CD4-positive, alpha-beta T cell treated with Interleukin-15 for 1 hour (primary cell): ENCODE data around the gene FGD4.

Experiments
- DNase-seq: peaks from one replicate; pipeline ENCODE4 v3.0.0-alpha.2; 2020

FGD4 gene

DNA sequence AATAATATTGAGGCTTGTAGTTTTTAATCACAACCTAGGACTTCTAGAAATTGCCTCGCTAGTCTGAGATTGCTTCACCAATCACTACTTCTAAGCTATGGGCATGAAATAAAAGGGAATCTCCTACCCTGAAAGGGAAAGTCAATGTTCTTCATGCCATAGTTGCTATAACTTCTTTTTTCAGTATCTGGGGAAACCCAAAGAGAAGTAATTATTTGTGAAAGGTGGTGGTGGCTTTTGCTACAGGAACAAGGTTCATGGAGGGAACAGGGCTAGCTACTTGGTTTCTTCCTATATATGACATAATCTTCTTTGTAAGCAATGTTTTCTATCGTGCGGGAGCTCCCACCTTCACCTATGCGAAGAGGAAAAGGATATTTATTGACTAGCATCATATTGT, 218.2 kb downstream of the FGD4 start:
- DNase-seq, result no peak

DNA sequence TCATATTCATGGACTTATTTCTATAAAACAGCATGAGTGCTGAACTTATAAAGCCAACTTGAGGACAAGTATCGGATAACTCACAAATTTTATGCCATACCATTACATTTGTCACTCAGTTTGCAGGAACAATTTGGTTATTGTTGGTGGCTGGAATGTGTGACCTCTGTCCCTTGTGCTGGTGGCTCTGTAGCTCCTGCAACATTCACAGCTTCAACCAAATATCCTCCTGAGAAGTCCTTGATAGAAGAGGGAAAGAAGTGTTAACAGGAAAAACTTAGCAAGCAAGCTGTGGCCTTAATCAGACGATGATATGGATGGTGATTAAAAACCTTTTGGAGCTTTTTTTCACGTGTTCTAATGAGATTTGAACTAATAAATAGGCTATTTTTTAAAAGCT, 218.8 kb downstream of the FGD4 start:
- no peak for DNase-seq

DNA sequence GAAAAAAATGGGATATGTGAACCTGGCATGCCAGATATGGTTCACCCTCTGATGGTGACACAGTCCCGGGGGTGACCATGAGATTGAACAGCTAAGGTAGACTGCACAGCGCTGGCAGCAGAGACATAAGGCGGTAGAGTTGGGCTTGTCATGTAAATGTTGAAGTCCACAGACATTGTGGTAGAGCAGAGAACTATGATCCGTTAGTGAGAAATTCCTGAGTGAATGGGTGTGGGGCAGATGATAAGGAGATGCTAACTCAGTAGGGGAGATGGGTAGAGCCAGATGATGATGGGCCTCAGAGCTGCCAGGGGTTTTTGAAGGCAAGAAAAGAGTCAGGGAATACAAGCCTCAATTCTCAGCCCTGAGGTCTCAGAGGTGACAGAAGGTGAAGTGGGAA, 228.6 kb downstream of the FGD4 start:
- no peak for DNase-seq

DNA sequence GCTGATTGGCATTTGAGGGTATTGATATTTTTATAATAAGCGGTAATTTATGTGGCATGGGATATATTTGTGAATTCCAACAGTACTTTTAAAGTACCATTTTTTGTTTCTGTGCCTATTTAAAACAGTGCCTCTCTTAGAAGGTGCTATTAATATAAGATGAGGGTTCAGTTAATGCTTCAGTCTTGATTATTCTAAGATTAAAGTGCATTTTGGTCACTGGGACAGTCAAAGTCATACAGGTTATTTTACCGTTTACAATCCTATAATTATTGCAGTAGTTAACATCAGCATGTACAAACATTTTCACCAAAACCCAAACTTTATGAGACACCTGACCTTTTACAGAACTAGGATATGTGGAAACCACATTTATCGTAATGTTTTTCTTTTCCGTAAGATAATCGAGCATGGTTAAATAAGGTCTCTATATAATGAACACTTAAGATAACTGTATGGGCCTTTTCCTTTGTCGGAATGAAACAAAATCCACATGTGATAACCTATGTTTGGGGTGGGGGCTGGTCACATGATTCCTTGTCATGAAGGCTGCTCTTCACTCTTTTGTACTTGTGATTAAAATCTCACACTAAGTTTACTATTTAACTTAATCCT, 242.0 kb downstream of the FGD4 start:
- DNase-seq, result no peak

DNA sequence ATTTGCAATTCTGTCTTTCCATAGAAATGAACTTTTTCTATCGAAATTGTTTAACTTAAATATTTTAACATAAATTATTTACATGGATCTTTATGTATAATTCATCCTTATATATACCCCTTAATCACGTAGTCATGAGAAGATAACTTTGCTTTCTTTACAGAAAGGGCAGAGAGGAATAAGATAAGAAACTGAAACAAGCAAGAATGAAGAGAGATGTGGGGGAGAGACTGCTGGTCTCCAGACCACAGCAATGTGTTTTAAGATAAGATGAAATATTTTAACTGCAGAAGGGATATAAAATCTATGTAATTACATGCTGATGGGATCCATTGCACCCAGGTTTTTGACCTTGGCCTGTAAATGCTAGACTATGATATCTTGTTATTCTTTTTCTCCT, 245.1 kb downstream of the FGD4 start:
- no peak for DNase-seq

DNA sequence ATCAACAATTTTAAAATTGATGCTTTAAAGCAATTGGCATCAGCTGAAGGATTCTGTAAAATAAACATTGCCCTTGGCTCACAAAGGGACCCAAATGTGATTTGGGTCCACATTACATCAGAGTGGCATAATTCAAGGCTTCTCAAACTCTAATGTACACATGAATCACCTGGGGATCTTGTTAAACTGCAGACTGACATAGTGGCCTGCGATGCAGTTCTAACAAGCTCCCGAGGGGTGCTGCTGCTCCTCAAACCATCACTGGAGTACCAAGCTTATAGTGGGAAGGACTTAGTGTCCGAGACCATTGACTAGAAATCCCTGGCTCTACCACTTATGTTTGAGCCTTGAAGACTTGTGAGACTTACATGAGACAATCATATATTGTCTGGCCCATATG, 247.9 kb downstream of the FGD4 start:
- no peak for DNase-seq

DNA sequence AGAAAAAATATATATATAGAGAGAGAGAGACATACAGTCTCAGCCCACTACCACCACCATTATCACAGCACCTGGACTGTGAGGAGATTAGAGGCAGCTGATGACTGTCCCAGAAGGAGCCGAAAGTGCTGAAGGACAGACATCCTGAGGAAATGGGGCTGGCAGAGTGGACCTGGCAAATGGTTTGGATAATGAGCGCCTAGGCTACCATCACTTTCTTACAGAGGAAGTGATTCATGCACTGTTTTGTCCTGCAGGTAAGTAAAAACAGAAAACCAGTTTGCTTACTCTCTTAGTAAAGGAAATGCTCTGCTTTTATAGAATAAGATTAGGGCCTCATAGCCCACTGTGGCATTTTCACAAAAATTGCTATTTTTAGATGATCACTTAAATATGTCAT, 251.2 kb downstream of the FGD4 start:
- no peak for DNase-seq

DNA sequence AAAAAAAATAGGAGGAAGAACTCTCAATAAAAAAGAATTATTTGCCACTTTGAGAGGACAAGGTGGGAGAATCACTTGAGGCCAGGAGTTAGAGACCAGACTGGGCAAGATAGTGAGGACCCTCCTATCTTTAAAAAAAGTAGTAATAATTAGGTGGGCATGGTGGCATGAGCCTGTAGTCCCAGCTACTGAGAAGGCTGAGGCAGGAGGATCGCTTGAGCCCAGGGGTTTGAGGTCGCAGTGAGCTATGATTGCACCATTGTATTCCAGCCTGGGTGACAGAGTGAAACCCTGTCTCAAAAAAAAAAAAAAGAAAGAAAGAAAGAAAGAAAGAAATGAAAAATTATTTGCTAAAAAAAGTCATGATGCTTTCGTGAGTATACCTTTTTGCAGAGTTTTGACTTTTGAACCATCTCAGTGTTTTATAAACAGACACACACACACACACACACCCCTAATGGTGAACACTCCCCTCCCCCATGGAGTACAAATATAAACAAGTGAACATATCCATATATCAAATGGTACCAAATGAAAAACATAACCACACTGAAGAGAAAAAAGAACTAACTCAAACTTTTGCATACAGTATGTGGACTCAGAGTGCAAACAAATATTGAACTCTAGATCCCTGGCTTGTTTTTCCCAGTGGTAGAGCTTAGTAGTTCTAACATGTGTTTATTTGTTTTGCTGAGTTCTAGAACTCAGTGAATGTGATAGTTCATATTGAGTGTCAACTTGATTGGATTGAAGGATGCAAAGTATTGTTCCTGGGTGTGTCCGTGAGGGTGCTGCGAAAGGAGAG, 252.0 kb downstream of the FGD4 start:
- no peak for DNase-seq

DNA sequence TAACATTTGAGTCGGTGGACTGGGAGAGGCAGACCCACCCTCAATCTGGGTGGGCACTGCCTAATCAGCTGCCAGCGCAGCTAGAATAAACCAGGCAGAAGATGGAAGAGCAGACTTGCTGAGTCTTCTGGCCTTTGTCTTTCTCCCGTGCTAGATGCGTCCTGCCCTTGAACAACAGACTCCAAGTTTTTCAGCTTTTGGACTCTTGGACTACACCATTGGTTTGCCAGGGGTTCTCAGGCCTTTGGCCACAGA, 252.5 kb downstream of the FGD4 start:
- no peak for DNase-seq

DNA sequence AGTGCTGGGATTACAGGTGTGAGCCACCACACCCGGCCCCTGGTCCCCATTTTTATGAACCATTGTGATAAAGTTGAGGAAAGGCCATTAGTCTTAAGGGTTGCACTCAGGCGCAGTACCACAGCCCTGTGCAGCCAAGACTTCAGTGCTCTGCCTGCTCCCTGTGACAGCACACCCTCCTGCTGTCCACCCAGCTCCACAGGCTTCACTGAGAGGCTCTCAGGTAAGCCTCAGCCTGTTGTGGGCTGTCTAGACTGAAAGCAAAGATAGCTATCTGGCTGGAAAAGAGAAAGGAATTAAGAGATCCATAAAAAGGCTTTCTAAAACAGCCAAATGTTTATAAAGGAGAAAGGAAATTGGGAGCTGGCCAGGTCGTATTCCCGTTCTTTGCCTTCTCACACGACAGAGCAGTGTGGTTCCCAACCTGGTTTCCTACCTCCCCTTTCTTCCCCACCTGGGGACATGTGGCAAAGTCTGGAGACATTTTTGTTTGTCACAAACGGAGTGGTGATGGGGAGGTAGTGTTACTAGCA, 260.6 kb downstream of the FGD4 start:
- DNase-seq, result no peak

DNA sequence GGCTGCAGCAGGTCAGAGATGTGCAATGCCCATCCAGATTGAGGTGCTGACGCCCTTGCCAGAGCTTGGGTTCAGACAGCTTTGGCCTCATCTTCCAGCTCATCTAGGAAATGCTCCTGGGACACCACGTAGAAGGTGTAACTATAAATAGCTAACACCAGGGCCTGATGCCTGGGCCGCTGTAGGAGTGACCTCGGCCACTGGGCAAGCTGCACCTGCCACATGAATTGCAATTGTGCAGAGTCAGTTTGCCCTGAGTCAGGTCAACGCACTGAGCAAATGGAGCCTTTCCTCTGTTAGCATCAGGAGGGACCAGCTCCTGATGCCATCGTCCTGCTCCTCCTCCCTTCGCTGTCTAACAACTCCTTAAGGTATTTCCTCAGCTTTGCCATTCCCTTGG, 262.3 kb downstream of the FGD4 start:
- no peak for DNase-seq

DNA sequence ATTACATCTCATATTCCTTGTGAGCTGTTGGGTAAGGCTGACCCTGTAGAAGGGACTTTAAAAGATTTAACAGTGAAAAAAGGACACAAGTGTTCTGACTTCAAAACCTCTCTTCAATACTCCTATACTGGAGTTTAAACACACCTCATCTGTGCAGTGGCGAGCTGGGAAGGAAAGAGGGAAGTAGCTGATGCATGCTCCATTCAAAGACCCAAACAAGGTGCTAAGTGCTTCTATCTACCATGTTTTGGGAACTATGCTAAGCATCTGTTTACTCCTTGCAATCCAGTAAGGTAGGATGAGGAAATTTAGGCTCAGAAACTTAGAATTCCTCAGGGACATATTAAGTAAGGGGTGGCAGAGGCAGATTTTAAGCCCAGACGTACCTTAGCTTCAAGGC, 263.3 kb downstream of the FGD4 start:
- DNase-seq, result no peak

DNA sequence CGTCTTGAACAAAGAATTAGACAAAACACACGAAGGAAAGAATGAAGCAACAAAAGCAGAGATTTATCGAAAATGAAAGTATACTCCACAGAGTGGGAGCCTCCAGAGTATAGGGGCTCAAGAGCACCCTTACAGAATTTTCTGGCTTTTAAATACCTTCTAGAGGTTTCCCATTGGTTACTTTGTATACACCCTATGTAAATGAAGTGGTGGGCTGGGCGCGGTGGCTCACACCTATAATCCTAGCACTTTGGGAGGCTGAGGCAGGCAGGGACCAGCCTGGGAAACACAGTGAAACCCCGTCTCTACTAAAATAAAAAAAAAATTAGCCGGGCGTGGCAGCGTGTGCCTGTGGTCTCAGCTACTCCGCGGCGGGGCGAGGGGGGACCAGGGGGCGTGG, 266.7 kb downstream of the FGD4 start:
- DNase-seq, result no peak

DNA sequence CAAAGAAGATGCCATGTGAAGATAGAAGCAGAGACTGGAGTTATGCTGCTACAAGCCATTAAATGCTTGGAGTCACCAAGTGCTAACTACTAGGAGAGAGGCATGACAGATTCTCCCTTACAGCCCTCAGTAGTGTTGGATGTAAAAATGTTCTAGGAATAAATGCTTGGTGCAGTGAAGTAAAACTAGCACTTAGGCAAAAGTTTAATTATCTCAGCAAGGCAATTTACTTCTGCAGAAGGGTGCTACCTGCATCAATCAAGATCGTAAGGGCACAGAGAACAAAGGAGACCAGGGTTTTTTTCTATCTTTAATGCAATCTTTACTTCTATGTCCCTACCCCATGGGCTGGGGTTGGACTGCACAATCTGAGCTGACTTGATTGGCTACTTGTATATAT, 270.2 kb downstream of the FGD4 start:
- no peak for DNase-seq

DNA sequence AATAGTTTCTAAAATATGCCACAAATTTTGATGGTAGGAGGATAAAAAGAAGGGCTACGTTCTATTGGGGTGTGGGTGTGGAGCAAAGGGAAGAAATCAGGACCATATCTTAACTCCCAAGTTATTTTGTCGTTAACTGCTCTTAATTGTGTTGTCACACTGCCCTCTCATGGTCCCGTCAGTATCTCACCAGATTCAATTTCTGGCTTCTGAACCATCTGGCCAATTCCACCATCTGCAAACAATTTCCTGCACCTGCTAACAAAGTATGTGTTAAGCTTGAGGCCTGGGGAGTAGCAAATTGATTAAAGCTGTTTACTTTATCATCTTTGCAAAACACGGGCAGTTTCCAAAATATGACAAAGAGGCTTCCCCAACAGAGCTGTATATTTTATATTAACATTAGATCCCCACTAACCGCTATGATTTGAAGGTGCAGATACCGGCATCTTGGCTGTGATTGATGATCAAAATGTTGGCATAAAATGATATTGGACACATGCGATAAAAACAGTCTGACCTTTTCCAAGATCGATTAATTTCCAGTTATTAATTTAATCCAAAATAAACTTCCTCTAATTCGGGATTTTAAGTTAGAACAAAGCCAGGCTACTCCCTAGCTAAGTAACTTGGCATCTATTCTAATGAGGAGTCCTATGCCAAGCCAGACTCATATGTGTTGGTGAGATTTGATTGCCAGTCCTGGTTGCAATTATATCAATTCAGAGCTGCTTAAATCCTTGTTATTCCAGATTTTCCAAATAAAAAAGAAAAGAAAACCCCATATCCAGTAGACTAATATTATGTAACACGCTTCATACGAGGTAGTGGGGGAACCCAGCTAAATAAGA, 272.8 kb downstream of the FGD4 start:
- DNase-seq, result no peak

DNA sequence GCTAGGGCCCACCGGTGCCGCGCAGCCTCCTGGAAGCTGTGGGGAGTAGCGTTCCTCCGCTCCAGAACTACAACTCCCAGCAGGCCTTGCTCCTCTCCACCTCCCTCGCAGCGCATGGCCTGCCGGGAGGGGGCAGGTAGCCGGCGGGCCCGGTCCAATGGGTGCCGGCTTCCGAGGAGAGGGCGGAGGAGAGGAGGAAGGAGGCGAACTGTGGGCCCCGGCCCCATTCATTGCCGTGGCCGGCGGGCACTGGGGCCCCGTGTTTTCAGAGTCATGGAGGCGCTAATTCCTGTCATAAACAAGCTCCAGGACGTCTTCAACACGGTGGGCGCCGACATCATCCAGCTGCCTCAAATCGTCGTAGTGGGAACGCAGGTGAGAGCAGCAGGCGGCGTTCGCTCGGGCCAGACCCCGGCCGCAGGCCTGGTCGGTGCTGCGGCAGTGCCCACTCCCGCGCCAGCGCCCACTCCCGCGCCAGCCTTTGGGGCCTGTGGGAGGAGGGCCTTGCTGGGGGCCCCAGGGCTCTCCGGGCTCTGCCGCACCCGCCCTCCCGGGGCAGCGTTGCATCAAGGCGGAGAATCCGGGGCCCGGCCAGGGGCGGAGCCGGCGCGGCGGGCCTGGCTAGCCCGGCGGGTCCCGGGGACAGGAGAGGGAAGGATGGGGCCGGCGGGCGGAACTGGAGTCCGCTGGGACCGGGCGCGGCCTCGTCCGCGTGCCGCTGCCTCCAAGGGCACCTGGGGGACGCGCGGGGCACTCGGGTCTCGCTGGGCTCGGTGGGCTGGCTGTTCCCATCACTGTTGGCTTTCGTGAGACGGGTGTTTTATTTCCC, 279.9 kb downstream of the FGD4 start, which contains the start of gene DNM1L:
DNM1L (plus strand) TSS at position 211 of the 829 bp plus-strand sequence; CDS start at position 274, 63 bp downstream.
- peak; percentile 93 for DNase-seq

DNA sequence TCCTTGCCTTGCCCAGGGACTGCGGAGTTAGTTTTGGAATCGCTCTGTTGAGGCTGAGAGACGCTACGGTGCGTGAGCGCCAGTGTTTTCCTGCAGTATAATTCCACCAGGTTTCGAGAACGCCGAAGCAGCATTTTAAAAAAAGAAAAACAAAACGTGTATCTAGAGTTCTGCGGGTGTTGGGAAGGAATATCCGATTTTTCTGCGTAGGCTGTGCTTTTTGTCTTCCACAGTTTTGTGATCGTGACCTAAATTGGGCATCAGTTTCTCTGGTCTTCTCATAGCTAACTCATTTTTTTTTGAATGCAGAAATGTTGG, 280.5 kb downstream of the FGD4 start:
- DNase-seq, result no peak

DNA sequence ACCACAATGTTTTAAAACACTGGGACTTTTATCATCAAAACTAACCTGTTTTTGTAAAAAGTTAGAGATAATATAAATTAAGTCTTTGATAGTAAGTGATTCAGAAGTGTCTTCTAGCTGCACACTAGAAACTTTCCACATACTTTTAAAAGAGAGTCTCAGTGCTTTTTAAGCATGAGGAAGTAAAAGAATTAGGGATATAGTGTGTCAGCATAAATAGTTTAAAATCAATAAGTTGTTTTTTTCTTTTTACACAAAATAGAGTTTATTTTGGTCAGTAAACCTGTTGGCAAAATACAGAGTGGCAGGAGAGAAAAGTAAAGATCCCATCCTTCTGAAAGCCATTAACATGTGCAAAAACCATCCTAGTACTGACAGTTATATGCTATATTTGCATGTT, 281.4 kb downstream of the FGD4 start:
- DNase-seq, result no peak

DNA sequence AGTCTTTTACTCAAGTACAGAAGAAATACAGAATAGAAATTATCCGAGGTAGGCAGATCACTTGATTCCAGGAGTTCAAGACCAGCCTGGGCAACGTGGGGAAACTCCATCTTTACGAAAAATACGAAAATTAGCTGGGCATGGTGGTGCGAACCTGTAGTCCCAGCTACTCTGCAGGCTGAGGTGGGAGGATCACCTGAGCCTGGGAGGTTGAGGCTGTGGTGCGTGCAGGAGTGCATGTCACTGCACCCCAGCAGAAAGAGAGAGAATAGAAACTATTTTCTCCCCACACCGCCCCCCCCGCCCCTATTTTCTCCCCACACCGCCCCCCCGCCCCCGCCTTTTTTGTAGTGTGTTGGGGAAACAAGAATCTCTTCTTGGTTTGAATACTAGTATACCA, 281.9 kb downstream of the FGD4 start:
- DNase-seq, result no peak

DNA sequence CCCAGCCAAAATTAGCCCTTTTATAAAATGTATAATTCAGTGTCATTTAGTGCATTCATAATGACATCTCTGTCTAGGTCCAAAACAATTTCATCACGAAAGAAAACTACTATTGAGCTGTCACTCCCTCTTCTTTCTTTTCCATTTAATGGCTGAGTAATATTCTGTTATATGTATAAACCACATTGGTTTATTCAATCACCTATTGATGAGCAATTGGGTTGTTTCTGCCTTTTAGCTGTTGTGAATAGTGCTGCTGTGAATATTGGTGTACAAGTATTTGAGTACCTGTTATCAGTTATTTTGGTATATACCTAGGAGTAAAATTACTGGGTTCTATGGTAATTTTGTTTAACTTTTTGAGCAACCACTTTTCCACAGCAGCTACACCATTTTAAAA, 287.0 kb downstream of the FGD4 start:
- no peak for DNase-seq

DNA sequence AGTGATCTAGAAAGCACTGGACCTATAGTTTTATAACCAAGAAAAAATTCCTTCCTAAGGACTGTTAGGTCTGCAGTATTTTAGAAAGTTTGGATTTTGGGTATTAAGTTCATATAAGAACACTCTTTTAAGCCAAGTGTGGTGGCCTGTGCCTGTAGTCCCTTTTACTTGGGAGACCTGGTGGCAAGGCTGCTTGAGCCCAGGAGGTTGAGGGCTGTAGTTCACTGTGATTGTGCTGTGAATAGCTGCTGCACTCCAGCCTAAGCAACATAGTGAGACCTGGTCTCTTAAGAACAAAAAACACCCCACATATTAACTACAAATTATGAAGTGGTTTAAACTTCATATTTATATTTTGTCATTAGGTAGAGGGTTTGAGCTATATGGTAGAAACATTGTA, 289.4 kb downstream of the FGD4 start:
- DNase-seq, result no peak

DNA sequence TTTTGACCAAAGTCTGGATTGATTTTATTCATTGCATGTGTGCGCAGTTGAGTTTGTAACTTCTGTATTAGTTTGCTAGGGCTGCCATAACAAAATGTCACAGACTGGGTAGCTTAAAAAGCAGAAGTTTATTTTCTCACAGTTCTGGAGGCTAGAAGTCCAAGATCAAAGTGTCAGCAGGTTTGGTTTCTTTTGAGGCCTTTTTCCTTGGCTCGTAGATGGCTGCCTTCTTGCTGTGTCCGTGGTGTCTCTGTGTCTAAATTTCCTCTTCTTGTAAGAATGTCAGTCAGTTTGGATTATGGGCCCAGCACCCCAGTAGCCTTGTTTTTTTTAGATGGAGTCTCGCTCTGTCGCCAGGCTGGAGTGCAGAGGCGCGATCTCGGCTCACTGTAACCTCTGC, 291.6 kb downstream of the FGD4 start:
- DNase-seq, result no peak

DNA sequence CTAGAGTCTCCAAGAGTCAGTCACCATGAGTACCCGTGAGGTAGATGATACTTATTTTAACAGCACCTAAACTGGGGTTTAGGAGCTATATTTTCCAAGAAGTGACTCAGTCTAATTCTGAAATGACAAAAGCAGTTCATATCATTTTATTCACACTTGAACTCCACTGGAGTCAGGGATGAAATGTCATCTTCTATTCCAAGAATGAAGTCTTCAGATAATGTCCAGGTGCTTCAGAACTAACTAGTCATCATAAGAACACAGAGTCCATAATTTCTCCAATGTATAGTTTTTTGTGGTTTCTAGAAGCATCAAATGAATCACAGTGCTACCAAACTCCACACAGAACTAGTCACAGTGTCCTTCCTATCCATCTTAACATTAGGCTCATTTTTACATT, 293.0 kb downstream of the FGD4 start:
- no peak for DNase-seq
